Measurements from ENCODE around the gene RALBP1.
"Not testable (repeated sequence)": the region's sequence is repeated elsewhere in the genome, so short reads cannot be mapped to it uniquely, and the experiment has no call there.

Gene RALBP1

DNA sequence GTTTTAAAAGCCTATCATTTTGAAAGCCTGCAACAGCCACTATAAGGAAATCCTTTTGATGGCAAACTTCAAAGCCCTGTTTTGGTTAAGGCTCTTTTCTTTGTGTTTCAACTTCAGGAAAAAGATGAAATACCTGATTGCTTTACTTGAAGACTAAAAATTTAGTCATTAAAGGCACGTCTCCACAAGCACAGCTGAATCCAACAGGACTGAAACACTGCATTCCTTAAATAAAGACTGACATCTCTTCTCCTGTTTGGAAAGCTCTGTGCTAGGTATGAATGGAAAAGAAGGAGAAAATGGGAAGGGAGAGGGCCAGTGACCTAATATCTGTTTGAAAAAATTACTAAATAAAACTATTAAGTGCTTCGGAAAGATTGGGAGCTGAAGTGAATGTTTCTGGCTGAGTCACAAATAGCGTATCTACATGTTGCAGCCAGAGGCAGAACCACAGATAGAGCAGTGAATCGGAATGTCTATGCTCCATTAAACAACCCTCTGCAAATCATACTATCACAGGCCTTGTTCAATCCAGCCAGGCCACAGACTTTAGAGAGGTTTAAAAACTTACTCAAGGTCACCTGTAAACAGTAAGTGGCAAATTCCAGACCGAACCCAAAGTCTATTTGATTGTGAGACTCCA, 21.1 kb upstream of the RALBP1 start:
- DNase-seq (ENCODE audit: low spot score): no peak

DNA sequence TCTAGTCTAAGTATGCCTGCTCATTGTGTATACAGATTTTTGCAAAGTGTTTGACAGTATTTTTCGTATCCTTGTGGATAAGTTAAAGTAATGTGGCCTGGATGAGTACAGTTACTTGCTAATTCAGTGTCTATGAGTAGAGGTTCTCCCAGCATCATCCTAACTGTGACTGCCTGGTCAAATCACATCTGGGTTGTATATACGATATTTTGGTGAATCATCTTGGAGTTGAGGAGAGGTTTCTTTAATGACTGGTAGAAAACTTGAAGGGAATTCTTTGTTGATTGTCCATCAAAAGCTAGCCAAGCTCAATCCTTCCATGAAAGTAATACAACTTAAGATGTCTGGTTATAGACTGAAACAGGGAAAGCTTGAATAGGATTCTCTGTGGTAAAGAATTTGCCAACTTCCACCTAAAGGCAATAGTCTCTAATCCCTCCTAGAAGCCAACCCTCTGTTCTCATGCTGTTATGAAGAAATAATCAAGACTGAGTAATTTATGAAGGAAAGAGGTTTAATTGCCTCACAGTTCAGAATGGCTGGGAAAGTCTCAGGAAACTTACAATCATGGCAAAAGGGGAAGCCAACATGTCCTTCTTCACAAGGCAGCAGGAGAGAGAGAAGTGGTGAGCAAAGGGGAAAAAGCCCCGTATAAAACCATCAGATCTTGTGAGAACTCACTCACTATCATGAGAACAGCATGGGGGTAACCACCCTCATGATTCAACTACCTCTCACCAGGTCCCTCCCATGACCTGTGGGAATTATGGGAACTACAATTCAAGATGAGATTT, 19.4 kb upstream of the RALBP1 start:
- no peak for DNase-seq (ENCODE audit: low spot score)

DNA sequence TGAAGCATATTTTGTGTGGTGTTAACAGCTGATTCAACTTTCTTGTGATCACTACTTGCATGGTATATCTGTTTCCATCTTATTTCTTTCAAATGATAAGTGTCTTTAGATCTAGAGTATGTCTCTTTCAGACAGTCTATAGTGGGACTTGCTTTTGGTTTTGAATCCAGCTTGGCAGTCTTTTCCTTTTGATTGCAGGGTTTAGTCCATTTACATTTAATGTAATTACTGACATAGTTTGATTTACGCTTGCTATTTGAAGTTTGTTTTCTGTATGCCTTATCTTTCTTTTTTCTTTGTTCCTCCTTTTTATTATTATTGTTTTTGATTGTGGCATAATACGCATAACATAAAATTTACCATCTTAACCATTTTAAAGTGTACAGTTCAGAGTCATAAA, 9.2 kb upstream of the RALBP1 start:
- DNase-seq (ENCODE audit: low spot score): no peak

DNA sequence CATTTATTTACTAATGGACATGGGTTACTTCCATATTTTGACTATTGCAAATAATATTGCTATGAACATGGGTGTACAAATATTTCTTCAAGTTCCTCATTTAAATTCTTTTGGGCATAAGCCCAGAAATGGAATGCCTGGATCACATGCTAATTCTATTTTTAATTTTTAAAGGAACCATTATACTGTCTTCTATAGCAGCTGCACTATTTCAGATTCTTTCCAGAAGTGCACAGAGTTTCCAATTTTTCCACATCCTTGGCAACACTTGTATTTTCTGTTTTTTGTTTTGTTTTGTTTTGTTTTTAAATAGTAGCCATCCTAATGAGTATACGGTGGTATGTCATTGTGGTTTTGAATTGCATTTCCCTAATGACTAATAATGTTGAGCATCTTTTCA, 8.5 kb upstream of the RALBP1 start:
- DNase-seq (ENCODE audit: low spot score): no peak

DNA sequence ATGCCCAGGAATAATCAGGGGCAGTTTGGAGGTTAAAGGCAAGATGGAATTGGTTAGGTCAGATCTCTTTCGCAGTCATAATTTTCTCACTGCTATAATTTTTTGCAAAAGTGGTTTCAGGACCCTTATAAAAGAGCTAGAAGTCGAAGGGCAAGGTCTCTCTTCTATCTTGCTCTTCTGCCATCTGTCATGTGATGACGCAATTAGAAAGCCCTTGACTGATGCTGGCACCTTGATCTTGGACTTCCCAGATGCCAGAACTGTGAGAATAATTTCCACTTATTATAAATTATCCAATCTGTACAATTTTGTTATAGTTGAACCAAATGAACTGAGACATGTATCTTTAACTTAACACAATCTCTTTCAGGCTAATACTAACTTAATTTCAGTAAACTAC, 6.3 kb upstream of the RALBP1 start:
- DNase-seq (ENCODE audit: low spot score): no peak

DNA sequence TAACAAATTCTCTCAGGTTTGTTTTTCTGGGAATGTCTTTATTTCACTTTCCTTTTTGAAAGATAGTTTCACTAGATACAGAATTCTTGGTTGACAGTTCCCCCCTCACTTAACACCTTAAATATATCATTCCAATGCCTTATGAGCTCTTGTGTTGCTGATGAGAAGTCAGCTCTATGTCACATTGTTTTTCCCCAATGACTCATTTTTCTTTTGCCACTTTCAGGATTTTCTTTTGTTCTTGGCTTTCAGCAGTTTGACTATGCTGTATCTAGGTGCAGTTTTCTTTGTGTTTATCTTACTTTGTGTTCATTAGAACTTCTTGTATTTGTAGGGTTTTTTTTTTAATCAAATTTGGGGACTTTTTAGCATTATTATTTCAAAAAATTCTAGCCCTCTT, 5.6 kb upstream of the RALBP1 start:
- DNase-seq (ENCODE audit: low spot score): no peak

DNA sequence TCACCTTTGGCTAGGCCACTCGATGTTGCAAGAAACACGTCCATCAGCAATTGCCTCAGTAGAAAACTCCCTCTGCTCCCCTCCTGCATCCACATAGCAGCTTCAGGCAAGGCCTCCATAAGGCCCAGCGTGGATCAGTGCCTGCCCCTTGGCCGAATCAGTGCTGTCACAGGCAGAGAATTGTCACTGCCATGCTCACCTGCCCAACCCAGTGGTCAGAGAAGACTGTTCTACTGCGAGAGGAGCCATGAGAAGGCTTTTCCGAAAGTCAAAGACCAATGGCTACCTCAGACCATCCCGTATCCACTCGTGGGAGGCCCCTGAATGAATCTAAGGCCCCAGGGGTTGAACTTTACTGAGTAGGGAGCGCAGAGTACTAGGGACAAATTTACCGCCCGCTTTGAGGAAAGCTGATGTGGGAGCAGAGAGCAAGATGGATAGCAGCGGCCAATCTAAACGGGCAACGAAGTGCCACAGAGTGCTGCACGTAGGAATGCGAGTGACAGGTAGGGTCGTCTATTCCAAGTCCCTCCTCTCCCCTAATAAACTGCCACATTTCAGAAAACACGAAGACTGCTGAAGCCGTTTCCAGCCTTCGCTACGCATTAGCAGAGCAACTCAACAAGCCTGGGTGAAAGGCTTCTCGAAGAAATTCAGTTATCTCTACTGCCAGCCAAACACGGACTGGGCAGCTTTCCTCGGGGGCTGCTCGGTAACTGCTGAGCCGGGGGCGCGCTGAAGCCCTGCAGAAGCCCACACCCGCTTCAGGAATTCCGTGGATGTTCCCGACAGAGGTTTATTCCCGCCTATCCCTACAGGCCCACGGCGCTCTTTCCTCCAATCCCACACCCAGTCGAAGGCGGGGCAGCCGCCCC, 968 bp upstream of the RALBP1 start:
- DNase-seq (ENCODE audit: low spot score): no peak

DNA sequence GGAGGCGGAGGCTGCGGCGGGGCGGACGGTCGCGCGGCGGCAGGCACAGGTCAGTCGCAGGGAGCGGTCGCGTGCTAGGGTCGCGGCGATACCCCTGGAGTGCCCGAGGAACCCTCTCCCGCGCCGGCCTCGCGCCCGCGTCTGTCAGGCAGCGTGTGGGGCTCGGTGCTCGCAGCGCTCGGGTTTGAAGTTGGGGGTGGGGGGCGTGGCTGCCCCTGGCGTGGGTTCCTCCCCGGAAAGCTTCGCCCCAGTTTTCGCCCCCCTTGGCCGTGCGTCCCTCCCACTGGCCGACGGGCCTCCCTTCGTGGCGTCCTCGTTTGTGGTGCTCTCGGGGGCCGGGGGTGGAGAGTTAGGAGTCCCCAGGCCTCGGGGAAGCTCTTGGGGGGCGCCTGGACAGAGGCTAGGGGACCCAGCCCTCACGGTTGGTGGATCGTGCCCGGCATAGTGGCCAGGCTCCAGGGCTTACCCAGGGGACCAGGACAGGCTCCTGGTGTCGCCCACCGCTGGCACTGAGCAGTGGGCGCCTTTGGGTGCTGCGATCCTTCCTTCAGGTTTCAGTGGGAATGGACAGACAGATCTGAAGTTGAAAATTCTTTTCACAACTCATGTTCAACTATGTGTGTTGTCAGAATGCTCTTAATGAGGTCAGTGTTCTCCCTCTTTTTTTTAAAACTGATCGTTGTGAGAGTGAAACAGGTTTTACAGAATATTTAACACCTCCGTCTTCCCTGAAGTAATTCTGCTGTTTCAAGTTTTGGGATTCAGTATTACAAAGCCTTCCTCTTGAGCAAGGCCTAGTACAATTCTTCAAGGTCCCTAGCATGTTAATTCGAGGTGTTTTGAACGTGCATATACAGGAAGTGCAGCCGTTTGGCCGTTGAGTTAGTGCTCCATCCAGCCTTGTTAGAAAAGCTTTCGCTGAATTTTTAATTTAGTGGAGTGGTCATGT, 604 bp downstream of the RALBP1 start:
- peak; percentile 25 for DNase-seq (ENCODE audit: low spot score)

GRCh38 chr18:9476949-9477348, 1.6 kb downstream of the RALBP1 start:
- not testable (repeated sequence) for DNase-seq (ENCODE audit: low spot score)

DNA sequence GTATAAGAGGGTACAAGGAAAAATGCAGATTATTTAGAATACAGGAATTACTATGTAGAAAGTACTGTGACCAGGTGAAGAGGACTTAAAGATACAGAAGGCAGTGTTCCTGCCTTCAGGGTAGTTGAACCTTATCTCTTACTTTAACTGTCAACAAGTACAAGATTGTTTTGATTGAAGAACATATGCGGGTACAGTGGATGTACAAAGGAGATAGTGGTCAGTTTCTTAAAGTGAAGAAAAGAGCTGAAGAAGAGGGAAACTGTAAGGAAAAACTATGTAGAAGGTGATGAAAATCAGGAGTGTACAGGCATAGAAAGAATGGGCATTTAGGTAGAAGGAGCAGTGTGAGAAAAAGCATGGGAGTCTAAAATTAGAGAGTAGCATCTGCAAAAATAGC, 2.2 kb downstream of the RALBP1 start:
- no peak for DNase-seq (ENCODE audit: low spot score)

DNA sequence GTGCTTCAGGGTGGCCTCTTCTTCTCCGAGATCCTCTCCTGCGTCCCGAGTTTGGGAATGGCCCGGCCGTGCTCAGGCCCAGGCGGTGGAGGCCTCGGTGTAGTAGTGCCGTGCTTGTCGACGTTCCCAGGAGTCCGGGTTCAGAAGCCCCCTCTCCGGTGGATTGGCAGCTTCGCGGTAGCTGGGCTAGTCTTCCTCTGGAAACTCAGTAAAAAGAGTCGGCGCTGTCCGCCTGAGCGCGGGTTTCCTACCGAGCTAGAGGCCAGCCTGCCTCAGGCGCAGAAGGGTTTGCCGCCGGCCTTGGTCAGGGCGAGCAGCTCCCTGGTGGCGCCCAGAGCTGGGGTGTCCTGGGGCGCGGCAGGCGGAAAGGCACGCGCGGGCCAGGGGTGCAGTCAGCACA, 3.2 kb downstream of the RALBP1 start:
- no peak for DNase-seq (ENCODE audit: low spot score)

GRCh38 chr18:9482790-9483189, 7.5 kb downstream of the RALBP1 start:
- no peak for DNase-seq (ENCODE audit: low spot score)

GRCh38 chr18:9483526-9483925, 8.2 kb downstream of the RALBP1 start:
- no peak for DNase-seq (ENCODE audit: low spot score)

DNA sequence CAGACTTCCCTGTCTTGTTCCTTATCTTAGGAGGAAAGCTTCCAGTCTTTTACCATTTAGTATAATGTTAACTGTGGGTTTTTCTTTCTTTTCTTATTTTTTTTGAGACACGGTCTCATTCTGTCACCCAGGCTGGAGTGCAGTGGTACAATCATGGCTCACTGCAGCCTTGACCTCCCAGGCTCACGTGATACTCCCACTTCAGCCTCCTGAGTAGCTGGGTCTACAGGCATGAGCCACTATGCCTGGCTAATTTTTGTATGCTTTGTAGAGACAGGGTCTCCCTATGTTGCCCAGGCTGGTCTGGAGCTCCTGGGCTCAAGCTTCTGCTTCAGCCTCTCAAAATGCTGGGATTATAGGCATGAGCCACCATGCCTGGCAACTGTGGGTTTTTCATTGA, 9.5 kb downstream of the RALBP1 start:
- not testable (repeated sequence) for DNase-seq (ENCODE audit: low spot score)

DNA sequence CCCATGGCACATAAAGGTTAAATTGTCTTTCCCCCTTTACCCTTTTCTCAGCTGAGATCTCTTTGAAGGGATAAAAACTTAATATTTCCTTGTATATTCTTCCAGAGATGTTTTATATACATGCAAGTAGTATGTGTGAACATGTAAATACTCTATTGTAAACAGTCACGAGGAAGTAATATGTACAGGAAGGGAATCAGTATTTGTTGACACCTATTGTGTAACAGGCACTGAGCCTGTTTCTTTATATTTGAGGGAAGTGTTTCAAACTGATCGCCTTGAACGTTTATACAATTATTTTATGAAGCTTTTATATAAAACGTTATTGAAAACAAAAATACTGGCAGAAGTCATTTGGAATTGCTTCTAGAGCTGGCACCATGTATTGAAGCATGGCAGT, 13.2 kb downstream of the RALBP1 start:
- DNase-seq (ENCODE audit: low spot score): no peak

DNA sequence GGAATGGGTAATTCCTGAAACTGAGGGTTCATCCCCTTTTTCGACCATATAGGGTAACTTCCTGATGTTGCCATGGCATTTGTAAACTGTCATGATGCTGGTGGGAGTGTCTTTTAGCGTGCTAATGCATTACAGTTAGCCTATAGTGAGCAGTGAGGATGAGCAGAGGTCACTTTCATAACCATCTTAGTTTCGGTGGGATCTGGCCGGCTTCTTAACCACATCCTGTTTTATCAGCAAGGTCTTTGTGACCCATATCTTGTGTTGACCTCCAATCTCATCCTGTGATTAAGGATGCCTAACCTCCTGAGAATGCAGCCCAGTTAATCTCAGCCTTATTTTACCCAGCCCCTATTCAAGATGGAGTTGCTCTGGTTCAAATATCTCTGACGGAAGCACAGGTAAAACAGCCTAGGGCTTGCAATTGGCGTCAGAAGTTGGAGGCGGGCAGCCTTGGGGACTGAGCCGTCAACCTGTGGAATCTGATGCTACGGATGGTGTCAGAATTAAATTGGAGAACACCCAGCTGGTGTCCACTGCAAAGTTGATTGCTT, 19.5 kb downstream of the RALBP1 start:
- DNase-seq (ENCODE audit: low spot score): peak; percentile 29

DNA sequence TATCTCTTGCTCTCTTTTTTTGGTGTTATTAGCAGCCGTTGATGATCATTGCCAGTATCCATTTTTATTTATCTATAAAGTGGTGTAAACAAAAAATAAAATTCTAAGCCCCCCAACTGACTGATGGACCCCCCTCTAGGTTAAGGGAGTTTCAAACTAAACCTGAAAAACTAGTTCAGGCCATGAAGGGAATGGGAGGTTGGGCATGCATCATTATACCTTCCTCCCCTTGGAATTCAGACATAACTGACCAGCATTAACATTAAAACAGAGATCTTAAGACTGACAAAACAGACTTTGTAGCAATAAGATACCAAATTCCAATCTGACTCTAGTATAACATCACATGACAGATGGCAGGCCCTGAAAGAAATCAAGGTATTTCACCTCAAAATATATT, 20.2 kb downstream of the RALBP1 start:
- DNase-seq (ENCODE audit: low spot score): no peak

DNA sequence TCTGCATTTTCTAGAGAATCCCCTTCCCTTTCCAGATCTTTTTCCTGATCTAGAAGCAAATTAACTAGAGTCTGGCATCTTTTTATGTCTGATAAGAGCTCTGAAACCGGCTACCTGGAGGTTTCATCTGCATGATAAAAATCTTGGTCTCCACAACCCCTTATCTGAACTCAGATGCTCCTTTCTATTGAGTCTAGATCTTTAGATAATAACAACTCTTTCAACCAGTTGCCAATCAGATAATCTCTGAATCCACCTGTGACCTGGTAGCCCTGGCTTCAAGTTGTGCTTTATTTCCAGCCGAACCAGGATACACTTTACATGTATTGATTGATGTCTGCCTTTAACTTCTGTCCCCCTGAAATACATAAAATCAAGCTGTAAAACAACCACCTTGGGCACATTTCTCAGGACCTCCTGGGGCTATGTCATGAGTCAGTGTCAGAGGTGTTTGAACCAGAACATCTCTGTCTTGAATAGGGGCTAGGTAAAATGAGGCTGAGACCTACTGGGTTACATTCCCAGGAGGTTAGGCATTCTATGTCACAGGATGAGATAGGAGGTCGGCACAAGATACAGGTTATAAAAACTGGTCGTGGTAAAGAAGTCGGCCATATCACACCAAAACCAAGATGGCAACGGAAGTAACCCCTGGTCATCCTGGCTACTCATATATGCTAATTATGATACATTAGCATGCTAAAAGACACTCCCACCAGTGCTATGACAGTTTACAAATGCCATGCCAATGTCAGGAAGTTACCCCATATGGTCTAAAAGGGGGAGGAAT, 20.8 kb downstream of the RALBP1 start:
- DNase-seq (ENCODE audit: low spot score): no peak

DNA sequence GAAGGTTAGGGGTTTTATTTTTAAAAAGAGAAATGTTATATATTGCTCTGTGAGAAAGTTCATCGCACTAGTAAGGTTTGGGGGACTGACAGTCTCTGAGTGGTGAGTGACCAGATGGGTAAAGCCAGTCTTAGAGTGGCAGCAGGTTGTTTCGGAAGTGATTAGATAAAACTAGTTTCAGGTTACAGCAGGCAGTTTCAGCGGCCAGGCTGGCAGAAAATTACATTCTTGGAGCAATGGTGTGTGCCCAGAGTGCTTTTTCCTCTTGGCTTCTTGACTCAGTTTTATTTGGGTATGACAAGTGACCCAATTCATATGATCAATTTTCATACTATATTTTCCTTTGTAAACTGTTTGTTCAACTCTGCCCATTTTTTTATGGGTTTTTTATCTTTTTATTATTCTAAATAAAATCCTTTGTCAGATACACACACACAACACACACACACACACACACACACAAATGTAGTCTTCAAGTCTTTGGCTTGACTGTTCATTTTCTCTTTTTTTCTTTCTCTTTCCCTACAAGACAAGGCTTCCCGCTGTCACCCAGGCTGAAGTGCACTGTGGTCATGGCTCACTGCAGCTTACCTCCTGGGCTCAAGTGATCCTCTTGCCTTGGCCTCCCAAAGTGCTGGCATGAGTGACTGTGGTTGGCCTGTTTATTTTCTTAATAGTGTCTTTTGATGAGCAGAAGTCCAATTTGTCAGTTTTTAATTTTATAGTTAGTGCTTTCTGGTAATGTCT, 30.9 kb downstream of the RALBP1 start:
- no peak for DNase-seq (ENCODE audit: low spot score)

- DNase-seq (ENCODE audit: low spot score): no peak
Measured at GRCh38 chr18:9507565-9508088, 32.3 kb downstream of the RALBP1 start.

All from activated CD4-positive, alpha-beta T cell treated with anti-CD3 and anti-CD28 coated beads, Interleukin-2, Interleukin-4, amounts not matched to agents 100 ng/mL and 50 ng/mL, durations not matched to agents 16 hours and 8 hours (primary cell).